CD4-positive, alpha-beta T cell treated with Interleukin-2 at 100 ng/mL for 4 hours (primary cell): Measurements from ENCODE around the gene SPIB.

Experiments
- DNase-seq: peaks from one replicate; pipeline ENCODE4 v3.0.0-alpha.2; 2020; ENCODE audit warnings: low spot score

SPIB gene

DNA sequence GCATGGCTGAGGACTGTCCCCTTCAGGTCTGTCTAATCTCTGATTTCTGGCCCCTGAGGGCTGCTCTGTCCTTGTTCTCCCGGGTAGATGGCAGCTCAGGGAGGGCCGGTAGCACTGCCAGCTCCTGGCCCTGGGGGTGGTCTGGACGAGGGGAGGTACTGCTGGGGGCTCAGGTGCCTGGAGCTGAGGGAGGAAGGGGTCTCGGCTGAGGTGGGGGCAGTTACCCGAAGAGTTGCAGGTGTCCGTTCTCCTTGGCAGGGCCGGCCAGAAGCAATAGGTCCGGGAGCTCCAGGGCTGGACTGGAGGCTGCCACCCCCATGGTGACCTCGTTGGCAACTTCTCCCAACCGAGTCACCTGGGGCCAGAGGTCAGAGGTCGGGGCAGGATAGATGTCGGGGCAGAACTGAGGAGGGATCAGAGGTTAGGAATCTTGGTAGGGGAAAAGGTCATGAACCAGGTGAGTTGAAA, 56.4 kb downstream of the SPIB start:
- no peak for DNase-seq

DNA sequence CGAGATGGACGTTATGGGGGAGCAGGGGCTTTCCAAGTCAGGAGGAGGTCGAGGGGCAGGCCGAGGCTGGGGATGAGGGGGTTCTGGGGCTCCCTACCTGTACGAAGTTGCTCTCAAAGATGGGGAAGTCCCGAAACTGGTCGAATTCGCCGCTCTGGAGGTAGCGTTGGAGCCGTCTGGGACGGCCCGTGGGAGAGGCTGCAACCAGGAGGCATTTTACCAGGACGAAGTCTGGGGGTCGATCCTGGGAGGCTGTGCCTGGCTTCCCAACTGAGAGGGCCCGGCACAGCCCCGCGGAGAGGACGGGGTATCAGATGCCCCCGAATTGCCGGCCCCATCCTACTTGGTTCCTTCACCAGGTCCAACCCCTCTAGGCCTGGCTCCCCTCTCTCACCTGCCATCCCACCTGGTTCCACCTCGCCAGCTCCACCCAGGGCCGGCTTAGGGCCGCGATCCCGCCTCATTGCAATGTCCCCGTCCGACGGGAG, 57.0 kb downstream of the SPIB start:
- no peak for DNase-seq

DNA sequence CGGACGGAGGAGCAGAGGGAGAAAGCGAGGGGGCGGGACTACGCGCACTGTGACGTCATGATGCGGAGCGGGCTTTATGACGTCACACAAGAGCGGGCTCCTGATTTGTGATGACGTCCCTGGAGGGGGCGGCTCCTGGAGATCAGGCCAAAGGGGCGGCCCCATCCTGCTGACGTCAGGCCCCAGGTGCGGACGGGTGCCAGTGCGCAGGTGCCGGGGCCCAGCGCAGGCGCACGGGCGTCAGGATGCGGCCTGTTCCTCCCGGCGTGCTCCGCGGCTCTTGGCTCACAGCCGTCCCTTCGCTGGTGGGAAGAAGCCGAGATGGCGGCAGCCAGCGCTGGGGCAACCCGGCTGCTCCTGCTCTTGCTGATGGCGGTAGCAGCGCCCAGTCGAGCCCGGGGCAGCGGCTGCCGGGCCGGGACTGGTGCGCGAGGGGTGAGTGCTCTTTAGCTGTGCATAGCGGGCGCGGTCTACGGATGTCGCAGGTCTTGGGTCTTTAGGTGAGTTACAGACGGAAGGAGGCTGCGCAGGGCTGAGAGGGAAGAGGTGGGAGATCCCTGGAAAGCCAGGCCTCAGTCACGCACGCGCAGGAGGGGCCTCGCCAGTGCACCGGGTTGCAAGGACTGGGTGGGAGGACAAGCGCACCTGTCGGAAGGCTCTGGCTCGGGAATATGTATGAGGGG, 57.6 kb downstream of the SPIB start, which contains the start of the genes EMC10 and GARIN5A:
TSS of gene EMC10 (plus strand) at position 284 of the 683 bp plus-strand sequence. CDS start at position 322, 38 bp downstream.
TSS of gene GARIN5A (minus strand) at position 625 of the 683 bp plus-strand sequence. CDS start at position 165, 460 bp downstream.
- peak; percentile 89 for DNase-seq

DNA sequence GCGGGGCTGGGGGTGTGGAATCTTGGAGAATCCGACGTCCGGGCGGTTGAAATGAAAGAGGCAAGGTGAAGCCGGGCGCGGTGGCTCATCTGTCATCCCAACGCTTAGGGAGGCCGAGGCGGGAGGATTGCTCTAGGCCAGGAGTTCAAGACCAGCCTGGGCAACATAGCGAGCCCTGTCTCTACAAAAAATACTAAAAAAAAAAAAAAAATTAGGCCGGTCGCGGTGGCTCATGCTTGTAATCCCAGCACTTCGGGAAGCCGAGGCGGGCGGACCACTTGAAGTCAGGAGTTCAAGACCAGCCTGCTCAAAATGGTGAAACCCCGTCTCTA, 58.1 kb downstream of the SPIB start:
- DNase-seq, result no peak

DNA sequence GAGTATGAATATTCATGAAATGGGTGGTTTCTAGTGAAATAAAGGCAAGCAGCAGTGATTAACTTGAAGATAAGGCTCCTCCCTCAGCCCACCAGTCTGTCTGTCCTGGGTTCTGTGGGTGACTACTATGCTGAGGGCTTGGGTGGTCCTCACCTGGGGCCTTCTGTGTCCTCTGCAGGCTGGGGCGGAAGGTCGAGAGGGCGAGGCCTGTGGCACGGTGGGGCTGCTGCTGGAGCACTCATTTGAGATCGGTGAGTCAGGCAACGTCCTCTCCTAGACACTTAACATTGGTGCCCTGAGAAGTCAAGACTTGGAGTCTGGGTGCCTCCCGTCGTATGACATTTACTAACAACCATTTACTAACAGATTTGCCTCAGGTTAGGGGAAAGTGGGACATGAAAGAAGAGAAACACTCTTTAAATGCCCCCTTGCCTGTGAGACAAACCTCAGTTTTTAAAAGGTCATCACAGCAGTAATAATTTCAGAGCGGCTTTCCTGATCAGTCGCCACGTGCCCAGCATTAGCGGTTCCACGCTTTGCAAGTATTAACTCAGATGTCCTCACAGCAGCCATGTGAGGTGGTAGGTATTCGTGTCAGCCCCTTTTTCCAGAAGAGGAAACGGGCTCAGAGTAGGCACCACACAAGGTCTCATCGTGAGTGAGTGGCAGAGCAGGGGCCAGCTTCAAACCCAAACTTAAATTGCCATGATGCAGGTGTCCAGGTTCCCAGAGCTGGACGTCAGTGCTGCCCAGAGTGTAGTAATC, 59.2 kb downstream of the SPIB start:
- no peak for DNase-seq

DNA sequence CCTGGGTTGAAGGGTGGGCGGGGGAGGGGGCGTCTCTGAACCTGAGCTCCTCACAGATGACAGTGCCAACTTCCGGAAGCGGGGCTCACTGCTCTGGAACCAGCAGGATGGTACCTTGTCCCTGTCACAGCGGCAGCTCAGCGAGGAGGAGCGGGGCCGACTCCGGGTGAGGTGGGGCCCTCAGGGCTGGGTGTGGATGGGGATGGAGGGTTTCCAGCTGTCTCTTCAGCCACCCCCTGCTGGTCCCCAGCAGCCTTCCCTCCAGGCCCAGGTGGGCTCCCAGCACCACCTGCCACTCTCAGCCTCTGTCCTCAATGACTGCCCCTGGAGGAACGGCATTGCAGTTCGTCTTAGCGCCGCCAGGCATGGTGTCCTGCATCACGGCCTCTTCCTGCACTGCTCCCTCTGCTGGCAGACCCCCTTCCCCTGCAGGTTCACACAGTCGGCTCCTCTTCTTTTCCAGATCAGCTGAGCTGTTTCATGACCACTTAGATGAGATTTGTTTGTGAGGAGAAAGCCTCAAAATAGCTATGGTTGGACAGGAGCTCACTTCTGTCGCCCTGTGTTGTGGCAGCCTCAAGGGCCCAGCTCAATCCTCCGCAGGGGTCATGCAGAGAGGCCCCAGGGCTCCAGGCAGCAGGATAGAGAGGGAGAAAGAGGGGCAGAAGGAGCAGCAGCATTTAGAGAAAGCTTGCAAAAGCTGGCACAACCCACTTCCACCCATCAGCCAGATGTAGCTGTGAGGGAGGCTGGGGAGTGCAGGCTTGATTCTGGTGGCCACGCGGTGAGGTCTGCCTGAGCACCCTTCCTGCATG, 60.4 kb downstream of the SPIB start:
- DNase-seq, result no peak

DNA sequence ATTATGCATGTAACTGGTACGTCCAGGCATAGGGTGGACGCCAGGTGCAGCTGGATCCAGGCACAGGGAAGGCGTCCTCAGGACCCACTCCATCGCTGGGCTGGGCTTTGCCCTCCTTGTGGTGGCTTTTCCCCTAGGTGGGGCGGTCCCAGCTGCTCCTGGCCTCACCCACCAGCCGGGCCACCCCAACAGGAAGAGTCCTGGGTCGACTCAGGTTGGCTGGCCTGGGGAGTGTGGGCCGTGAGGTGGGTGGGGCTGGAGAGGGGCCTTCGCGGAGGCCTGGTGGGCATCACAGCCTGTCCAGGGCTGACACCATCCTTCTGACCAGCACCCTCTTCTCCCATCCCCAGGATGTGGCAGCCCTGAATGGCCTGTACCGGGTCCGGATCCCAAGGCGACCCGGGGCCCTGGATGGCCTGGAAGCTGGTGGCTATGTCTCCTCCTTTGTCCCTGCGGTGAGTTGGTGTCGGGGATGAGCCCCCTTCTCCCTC, 61.1 kb downstream of the SPIB start:
- DNase-seq, result no peak

DNA sequence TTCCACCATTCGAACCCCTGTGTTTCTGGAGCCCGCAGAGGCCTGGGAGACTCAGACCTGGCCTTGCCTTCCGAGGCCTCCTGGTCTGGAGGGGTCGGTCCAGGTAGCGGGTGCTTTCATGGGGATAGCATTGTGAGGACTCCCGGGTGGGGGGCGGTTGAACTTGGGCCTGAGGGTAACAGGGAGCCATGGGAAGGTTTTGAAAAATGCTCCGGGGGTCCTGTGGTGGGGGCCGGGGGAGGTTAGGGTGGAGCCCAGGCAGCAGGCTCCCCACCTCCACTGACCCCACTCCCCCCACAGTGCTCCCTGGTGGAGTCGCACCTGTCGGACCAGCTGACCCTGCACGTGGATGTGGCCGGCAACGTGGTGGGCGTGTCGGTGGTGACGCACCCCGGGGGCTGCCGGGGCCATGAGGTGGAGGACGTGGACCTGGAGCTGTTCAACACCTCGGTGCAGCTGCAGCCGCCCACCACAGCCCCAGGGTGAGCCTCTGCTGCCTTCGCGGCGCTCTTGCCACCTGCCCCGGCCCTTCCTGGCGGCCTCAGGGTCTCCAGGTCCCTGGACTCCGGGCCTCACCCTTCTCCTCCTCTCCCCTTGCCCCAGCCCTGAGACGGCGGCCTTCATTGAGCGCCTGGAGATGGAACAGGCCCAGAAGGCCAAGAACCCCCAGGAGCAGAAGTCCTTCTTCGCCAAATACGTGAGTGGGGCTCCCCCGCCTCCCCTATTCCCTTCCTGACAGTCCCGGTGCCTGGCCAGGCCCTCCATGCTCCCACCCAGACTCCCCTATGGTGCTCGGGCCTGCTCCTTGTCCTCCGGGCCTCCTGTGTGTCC, 61.8 kb downstream of the SPIB start:
- no peak for DNase-seq
